SIG-M5 treated with dmso at 0.1 percent for 504 hours (cell line): ENCODE measurements around the gene FOXO1.
A peak's percentile ranks its signal among the peaks of the same experiment; 100 is the strongest.
"Not testable (repeated sequence)": the region's sequence is repeated elsewhere in the genome, so short reads cannot be mapped to it uniquely, and the experiment has no call there.

Experiments
- DNase-seq: peaks from one replicate; lab custom pipeline; 2025; ENCODE audit not compliant: unreplicated experiment; lab: John Stamatoyannopoulos, UW

FOXO1 gene

DNA sequence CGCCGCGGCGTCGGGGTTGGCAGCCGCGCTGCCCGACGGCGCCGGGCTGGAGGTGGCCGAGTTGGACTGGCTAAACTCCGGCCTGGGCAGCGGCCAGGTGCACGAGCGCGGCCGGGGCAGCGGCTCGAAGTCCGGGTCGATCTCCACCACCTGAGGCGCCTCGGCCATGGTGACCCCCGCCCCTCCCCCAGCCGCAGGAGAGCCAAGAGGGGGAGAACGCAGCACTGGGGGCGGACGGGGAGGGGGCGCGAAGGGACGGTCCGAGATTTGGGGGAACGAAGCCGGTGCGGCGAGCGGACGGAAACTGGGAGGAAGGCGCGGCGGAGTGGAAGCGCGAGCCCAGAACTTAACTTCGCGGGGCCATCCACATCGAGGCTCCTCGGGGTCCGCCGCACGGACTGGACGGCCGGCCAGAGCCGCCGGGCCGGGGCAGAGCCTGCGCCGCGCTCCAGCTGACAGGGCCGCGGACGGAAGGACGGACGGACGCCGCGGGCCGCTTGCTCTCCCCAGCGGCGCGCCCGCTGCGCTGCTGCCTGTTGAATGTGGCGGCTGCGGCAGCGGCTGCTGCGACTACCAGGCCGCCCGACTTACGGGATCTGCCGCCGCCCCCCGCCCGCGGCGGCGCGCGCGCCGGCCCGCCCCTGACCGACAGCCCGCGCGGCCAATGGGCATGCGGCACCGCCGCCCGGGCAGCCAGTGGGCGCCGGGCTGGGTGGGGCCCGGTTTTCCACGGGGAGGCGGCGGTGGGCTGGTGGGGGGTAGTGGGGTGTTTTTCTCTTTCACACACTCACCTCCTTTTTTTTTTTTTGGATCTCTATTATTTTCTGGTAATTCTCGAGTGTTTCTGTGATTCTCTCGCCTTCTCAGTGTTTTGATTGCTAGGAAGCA is at the start of gene FOXO1:
TSS of gene FOXO1 (minus strand) at position 597 of the 888 bp plus-strand sequence. CDS start at position 168, 429 bp downstream.
- peak; percentile 74 for DNase-seq

DNA sequence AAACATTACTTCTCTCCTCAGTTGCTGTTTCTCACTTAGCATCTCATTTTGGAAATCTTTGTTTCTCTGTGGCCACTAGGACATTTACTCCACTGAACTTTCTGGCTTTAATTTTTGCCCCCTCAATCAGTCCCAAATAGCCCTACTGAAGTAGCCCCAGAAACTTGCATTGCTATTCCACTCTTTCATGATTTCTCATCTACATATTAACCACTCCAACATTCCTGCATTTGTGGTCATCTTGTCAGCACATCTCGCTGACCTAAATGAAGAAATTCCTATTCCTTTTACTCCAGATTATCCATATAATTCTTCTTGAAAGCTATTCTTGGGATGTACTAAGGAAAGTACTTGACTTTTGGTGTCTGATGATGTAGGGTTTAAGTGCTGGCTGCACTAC is 48.0 kb upstream of the FOXO1 start:
- DNase-seq, result not testable (repeated sequence)

DNA sequence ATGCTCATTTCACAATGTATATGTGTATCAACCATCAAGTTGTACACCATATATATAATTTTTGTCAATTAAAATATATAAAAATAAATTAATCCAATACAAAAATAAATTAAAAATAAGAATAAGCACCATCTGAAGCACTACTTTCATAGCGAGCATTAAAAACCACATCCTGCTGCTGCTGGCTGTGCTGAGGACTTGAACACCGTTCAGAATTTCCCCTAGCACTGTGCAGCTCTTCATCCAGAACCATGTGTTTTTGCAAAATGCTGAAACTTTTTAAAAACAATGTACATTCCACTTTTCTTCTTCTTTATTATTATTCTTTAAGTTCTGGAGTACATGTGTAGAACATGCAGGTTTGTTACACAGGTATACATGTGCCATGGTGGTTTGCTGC is 40.0 kb upstream of the FOXO1 start:
- no peak for DNase-seq

DNA sequence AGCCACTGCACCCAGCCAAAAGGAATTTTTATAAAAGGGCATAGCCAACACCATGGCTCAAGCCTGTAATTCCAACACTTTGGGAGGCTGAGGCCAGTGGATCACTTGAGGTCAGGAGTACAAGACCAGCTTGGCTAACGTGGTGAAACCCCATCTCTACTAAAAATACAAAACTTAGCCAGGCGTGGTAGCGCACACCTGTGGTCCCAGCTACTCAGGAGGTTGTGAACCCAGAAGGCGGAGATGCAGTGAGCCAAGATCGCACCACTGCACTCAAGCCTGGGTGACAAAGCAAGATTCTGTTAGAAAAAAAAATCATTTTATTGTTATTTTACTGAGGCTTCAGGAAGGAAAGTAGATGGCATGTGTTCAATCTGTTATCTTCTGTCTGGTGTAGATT is 31.3 kb upstream of the FOXO1 start:
- no peak for DNase-seq

DNA sequence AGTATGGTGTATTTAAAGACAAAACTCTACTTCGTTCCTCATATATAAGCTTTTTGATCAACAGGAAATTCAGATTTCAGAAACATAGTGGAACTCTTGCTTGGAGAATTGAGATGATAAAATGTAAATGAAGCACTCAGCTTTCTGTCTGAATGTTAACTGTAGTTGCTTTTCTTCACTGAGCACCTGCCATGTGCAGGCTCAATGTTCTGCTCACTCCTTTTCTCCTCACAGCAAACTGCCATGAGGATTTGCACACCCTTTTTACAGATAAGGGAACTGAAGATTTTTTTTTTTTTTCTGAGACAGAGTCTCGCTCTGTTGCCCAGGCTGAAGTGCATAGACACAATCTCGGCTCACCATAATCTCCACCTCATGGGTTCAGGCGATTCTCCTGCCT is 28.0 kb upstream of the FOXO1 start:
- DNase-seq, result no peak

DNA sequence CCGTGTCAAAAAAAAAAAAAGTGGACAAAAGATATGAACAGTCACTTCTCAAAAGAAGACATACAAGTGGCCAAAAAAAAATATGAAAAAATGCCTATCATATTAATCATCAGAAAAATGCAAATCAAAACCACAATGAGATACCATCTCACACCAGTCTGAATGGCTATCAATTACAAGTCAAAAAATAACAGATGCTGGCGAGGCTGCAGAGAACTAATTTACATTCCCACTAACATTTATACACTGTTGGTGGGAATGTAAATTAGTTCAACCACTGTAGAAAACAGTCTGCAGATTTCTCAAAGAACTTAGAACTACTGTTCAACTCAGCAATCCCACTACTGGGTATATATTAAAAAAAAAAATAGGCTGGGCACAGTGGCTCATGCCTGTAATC is 26.5 kb upstream of the FOXO1 start:
- DNase-seq, result no peak

DNA sequence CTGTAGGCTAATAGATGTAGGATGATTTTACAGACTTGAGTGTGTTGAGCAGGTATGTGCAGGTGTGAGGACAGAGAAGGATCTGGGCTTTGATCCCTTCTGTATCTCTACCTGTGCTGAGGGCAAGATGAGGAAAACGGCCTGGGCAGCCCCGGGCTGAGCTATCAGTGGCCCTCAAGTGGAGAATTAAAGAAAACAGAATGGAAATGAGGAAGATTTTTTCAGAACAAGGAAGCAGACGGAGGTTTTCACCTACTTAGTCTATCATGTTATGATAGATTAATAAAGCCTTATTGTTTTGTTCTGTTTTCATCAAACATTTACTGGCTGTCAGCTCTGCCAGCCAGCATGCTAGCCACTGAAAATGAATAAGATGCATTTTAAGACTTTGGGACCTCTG is 22.3 kb upstream of the FOXO1 start:
- DNase-seq, result no peak

DNA sequence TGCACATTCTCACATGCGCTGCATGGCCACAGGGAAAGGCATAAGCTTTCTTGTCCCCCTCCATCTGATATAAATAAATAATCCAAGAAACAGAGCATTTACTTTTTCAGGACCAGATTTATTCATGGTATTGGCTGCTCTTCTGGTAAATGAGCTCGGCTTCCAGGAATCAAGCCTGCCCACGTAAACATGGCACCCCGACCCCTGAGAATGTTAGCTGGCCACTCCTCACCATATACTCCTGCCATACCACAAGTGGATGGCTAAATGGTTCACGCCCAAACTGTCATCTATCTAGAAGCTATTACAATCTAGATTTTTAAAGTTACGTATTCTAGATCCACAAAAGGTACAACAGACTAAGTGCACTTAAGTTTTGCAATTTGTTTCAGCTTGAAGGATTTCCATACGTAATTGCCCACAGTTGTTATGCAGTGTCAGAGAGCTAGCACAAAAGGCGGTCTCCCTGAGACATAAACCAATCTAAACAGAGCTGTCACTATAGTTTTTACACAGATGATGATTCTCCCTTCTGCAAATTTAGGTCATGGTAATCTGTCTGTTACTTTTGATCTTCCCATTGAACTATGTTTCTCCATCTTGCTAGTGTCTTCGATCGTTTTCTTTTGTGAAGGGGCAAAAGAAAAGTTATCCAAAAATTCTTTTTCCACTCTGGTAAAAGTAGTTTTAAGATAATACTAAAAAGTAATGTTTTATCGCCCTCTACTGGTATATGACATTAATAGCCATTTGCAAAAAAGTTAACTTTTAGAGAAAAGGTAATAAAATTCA is 16.2 kb upstream of the FOXO1 start:
- DNase-seq, result peak; percentile 57

DNA sequence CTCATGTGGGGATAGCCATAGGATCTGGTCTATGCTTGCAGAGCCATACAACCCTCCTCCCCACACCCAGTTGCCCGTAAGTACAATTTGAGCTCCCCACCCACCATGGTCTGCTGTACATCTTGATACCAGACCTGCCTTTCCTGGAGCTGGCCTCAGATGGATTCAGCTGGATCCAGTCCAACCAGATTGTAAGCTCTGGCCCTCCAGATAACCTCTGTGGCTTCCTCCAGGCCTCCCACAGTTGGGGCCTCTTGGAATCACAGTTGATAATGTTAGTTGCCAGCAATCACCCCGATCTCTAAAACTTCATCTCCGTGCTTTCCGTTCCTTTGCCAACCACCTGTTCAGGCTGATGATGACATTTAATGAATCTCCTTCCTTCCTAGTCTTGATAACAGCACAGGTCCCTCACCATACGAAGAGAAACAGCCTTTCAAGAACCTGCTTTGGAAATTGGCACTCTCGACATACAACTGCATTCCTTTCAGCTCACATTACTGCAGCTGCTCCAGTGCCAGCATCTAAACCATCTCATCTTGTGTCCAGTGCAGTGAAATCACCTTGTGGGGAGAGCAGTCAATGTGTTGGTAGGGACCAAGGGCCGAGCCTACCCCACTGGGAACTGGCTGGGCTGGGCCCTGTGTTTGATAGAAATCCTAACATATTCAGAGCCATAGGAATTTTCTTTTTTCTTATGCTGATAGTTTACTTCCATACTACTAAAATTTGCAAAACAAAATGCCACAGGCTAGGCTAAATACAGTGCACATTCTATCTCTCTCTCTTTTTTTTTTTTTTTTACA is 15.1 kb upstream of the FOXO1 start:
- no peak for DNase-seq

DNA sequence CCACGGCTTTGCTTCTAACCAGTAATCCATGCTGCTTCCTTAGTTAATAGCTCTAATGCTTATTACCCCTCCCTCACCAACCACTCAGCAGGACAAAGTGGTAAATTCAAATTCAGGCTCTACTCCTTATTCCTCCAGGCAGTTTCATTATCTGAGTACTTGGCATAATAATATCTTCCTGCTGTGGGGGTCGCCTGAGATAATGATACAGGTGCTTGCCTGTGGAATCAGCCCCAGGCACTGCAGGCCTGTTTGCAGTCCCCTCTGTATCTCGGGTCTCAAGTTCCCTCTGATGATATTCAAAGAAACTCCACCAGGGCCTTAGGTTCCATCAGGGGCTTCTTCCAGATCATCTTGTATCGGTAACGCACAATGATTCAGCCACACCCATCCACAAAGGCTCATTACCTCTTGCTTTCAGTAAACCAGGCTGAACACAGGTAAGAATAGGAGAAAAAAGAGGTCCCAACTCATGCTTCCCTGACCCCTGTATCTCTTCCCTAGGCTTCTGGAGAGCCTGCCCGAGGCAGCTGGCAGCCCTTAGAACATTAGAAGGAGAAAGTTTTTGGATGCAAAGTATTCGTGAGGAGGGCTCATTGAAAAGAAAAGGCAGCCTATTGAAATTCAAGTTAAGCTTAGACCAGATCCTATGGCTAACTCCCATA is 14.3 kb upstream of the FOXO1 start:
- no peak for DNase-seq

DNA sequence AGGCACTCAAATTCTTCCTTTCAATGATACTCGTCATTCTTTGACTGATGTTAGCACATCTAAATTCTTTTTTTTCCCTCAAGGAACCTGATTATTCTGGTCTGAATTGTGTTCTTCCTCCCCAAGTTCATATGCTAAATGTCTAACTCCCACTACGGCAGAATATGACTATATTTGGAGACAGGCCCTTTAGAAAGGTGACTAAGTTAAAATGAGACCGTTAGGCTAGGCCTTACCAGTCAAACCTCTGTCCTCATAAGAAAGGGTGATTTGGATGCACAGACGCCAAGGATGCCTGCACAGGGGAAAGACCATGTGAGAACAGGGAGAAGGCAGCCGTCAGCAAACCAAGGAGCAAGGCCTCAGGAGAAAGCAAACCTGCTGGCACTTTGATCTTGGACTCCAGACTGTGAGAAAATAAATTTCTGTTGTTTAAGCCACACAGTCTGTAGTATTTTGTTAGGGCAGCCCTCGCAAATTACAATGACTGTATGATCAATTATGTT is 13.1 kb upstream of the FOXO1 start:
- DNase-seq, result no peak

DNA sequence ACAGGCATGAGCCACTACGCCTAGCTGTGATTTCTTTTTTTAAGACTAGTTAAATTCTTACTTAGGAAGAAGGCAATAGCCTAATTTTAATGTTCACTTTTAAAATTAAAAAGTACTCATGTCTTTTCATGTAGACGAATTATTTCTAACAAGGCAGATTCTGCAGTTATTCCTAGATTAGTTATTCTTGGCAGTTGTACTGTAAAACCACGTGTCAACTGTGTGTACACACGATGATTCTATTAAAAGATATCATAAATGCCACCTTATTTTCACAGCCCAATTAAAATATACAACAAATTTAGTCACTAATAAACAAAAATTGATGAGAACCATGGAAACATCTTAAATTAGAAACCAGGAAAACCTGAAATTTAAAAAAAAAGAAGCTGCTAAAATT is 10.6 kb upstream of the FOXO1 start:
- no peak for DNase-seq

DNA sequence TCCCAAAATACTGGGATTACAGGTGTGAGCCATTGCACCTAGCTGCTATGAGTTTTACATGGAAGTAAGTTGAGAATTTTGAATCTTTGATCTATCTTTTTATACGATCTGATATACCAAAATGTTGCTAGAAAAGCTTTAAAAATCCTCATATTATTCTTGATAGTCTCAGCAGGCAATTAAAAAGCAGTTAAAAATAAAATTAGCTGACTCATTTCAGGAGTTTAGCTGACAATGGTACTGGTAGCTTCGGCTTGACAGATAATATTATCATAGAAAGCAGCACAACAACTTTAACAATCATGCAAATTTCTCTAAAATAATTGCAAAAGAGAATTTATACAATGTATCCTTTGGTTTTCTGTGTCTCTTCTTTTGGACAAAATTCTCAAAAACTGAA is 9.6 kb upstream of the FOXO1 start:
- no peak for DNase-seq

DNA sequence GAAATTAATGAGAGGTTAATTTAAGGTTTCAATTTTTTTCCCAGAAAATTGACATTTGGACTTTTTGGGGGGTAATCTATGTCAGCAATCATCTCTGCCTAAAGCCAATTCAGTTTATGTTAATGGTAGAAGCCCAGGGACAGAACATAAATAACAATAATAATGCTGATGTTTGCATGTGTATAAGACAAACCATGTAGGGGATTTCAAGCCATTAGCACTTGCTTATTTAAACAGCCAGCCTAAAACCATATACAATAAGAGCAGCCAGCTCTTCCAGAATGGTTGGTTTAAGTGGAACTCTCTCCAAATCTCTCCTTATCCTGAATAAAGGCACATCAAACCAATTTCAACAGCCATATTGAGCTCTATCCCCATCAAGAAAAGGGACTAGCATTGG is 7.0 kb upstream of the FOXO1 start:
- DNase-seq, result no peak

DNA sequence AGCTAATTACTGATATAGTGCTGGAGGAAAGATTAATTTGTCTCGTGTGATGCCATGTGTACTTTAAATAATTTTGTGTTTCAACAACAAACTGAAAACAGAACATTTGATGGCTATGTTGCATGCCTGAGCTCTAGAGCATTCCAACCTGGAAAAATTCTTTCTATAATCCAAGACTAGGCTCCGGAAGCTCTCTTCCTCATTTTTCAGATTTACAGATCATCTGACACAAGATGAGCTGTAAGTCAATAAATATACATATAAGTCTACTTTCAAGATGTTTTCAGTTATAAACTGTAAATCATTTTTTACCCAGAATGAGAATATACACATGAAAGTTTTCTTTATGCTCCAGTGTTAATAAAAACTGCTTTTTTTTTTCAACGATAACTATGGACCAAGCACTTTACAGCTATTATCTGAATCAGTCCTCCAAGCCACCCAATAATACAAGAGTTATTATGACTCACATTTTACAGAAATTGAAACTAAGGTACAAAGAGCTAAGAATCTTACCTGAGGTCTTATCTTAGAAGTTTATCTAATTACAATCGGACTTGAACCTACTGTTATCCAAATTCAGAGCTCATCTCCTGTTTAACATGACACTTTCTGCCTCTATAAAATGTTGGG is 6.4 kb upstream of the FOXO1 start:
- DNase-seq, result no peak

DNA sequence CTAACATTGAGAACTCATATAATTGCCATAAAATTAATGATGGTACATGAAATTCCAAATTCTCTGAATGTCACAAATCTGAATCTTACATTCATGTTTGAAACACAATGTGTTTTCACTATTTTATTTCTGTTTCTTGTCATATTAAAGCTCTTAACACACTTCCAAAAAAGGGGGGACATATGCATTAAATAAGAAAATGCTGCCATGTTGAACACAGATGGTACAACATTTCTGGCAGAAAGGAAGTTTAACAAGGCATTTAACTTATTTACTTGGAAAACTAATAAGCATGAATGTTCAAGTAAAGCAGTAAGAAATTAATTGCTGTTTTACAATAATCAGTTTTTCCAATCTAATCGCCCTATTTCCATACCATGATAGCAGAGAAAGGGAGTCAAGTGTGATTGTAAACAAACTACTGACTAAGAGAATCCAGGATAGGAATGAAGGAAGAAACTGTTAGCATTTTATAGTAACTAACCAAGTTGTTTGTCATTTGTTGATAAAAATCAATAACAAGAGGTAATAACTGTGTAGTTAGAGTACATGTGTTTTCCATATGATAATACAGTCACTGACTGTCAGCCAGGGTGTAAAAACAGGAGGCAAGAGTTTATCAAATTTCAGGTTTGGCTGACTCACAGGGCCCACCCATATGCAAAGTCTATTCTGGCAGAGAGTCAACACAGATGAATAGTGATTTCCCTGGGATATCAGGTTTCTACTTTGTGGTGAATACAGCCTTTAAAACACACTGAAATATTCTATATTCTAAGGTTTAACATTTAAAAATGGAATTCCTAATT is 5.7 kb upstream of the FOXO1 start:
- no peak for DNase-seq

DNA sequence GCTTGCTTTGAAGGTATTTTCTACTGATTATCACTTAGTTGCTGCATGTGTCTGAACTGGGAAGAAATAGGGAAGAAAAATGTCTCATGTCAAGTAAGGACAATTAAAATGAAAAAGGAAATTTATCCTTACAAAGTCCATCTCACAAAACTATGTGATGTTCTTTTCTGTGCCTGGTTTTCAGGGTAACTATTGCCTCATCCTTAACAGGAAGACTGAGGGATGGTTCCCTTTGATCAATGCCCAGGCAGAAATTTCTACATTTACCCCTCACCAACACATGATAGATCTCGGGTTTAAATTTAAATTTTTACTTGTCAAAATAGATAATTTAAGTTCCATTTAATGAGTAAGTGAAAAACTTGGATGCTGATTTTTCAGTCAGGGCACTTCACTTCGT is 3.9 kb upstream of the FOXO1 start:
- no peak for DNase-seq

DNA sequence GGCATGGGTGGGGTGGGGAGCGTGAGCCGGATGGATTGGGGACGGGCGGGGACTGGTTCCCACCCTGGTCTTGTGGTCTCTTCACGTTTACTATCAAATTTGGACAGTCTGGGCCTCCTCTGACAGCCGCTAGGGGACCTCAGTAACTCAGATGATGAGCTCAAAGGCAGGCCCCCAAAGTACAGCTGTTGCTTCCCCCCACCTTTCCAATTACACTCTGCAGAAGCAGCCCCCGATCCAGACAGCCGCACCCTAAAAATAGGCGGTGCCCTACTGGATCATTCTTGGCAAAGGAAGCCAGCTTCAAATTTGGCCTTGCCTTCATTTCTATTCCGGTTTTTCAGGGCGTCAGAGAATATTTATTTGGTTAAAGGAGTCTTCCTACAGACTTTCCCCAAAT is 1.9 kb upstream of the FOXO1 start:
- DNase-seq, result peak; percentile 20

DNA sequence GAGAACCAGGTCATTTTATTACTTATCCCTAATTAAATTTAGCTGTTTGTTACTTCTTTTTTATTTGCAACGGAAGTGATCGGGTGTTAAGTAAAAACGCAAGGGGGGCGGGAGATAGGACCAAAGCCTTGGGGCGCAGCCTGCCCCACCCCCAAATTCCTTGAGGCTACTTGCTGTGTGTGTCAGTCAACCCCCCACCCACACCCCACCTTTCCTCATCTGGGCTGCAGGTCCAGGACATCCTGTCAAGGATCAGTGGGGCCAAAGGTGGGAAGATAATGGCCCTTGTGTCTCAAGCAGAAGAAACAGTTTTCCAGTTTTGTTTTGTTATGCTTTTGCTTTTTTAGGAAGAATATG is 1.2 kb upstream of the FOXO1 start:
- no peak for DNase-seq
